HG02970 (cell line): ENCODE measurements around the gene CELSR1.

Experiments used
- ATAC-seq: cut with Tn5 transposase; IDR thresholded peaks from one replicate; pipeline ENCODE4 v1.9.1; 2021; ENCODE audit warnings: mild to moderate bottlenecking, moderate library complexity, moderate number of reproducible peaks; ENCODE audit not compliant: unreplicated experiment, low FRiP score

CELSR1 gene

DNA sequence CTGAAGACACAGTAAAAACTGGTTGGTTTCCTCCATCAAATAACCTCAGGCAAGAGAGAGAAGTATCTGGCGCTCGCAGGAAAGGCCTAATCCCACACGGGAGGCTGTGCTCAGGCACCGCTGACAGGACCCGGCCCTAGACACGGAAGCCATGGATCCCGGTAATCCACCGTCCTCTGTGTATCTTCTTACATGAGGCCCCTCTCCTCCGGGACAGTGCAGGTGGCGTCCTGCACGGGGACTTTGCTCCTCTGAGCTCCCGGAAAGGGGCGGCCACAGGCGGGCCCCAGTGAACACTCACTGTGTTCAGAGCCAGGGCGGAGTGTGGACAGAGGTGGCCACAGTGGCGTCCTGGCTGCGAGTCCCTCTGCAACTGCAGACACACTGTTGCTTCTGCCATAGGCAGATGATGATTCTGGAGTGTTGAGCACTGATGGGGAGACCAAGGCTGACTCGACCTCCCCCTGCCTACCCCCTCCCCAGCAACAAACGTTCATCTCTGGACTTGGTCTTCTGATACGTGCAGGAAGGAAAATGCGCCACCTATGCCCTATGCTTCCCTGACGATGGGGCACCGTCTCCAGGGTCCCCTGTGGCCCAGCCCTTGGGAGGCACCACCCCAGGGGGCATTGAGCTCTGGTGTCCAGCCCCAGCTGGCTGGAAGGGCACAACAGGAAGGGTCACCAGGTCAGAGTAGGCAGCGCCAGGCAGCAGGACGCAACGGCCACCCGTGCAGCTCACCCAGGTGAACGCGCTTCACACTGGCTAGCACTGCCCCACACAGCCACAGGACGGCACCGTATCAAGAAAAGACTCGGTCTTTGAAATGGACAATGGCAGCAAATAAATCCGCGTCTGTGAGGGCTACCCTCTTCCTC lies 106.2 kb downstream of the CELSR1 start:
- no peak for ATAC-seq

DNA sequence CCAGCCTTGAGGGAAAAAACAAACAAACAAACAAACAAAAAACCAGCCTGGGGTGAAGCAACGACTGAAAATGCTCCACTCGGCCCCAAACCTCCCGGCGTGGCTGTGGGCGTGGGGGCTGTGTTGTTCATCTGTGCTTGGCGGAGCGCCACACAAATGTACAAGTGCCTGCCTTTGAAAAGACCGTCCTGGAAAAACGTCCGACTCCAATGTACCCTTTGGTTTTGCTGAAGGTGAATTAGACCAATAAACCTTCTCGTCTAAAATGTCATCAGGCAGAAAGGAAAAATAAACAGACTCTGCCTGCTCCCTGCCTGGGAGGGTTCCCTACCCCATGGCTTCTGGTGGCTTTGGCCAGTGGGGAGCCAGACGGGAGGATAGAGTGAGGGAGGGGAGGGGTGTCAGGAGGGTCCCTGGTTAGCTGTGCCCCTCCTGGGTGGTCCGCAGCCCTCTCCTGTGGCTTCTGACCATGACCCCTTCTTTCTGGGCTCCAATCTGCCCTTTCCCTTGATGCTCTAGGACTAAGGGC lies 108.0 kb downstream of the CELSR1 start:
- no peak for ATAC-seq

DNA sequence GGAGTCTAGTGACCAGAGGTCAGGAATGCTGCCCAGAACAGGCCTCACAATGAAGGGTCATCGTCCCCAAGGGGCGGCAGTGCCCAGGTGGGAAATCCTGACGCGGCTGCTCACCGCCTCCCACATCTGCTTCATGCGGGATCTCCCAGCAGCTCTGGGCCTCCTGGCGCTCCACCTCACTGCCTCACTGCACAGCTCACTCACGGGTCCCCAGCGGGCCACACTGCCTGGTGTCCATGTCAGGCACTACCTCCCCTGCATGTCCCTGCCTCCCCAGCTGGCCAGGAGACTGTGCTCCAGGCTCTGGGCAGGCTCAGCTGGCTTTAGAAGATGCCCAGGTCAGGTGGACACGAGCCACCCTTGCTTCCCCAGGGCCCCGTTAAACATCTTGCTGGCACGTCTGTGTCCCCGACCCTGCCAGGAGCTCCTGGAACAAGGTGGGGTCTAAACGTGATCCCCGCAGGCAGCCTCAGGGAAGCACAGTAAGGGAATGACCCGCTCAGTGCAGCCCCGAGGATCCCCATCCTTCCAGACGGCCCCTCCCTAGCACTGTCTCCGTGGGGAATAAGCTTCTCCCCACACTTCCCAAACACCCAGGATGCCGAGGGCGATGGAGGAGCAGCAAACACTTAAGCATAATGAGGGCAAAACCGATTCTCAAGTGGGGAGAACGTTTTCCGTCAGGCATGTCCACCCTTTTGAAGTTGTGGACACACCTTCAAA lies 108.7 kb downstream of the CELSR1 start:
- no peak for ATAC-seq

DNA sequence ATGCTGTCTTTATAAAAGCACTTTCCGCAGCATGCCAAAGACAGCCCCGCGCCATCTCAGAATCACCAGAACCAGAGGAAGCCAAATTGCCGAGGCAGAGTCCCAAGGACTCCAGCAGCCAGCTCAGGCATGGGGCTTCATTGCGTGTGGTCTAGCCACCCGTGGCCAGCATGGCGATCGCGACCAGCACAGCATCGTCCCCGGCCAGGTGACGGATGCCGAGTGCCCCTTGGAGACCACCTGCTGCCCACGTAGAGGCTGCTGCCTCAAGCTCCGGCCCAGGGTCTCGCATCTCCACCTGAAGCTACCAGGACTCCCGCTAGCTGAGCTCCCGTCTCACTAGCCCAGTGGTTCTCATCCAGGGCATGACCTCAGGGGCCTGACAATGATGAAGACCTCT lies 109.2 kb downstream of the CELSR1 start:
- no peak for ATAC-seq

DNA sequence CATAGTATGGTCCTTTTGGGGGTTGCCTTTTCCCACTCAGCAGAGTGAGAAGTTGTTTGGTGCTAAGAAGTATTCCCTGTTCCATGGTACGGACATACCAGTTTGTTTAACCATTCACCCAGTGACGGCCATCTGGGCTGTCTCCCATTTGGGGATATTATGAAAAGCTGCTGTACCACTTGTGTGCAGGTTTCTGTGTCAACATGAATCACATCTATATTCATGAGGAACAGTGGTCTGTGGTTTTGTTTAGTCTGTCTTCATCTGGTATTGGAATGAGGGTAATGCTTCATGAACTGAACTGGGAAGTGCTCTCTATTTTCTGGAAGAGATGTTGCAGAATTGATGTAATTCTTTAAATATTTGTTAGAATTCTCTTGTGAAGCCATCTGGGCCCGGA lies 112.4 kb downstream of the CELSR1 start:
- no peak for ATAC-seq

DNA sequence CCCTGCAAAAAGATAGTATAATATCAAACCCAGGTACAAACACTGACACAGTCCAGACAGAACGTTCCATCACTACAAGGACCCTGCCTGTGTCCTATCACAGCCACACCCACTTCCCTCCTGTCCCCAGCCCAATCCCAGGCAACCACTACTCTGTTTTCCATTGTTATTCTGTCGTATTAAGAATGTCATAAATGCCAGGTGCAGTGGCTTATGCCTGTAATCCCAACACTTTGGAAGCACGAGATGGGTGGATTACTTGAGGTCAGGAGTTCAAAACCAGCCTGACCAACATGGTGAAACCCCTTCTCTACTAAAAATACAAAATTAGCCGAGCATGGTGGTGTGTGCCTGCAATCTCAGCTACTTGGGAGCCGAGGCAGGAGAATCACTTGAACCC lies 112.9 kb downstream of the CELSR1 start:
- ATAC-seq: no peak

DNA sequence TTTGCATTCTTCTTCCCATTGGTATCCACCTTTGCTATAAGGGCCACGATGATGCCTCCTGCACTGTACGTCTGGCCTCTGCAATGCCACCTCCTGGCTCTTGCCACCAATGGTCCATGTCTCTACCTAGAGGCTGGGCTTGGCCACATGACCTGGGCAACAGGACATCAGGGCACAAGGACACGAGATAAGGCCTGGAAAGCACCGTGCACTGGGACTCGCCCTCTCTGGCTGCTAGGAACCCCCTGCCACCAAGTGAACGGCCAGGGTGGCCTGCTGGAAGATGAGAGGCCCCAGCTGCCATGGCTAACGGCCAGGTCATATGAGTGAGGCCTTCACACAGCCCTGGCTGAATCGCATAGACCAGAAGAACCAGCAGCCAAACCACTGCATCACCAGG lies 114.5 kb downstream of the CELSR1 start:
- ATAC-seq: no peak

DNA sequence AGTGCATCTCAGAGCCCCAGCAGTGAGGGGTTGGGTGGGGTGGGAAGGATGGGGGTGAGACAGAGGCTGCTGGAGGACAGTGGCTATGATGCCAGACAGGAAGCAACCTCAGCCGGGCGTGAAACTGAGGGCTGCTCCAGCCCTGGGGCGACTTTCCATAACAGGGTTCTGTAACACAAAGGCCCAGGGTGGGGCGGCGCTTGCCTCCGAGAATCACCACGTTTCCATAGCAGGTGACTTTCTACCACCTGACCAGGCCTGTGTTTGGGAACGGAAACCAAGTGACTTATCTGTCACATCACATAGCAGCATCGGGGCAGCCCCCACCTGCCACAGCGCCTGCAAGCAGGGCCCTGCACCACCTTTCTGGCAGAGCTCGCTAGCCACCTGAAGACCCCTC lies 116.2 kb downstream of the CELSR1 start:
- no peak for ATAC-seq

DNA sequence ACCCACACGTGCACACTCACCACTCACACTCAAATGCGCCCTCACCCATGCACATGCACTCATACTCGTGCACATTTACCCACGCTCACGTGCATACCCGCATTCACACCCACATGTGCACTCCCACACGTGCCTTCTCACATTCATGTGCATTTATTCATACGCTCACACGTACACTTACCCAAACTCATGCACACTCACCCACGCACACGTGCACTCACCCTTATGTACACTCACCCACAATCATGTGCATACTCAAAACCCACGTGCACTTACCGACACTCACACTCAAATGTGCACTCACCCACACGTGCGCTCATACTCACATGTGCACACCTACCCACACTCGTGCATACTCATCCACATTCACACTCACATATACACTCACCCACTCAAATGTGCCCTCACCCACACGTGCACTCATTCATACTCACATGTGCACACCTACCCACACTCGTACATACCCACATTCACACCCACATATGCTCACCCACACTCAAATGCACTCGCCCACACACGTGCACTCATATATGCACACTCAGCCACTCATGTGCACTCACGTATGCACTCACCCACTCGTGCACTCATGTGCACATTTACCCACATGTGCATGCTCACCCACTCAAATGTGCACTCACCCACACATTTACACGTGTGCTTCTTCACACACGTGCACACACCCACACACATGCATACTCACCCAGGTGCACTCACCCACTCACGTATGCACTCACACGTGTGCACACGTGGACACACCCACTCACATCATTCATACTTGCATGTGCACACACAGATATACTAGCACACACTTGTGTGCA lies 117.5 kb downstream of the CELSR1 start:
- ATAC-seq: no peak

DNA sequence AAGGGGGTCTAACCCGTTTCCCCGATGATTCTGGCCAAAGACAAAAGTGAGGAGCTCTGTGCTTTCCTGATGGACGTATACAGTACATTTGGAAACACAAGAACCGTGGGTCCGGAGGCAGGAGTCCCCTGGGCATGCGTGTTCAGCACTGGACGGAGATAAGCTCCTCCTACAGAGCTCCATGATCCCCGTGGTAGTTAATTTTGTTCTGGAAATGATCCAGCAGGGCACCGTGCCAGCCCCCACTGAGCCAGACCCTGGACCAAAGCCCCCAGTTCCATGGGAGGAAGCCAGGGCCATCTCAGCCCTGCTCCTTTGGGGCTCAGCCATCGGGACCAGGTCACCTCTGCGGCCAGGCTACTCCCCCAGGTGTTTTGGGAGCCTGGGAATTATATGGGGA lies 118.6 kb downstream of the CELSR1 start:
- no peak for ATAC-seq

DNA sequence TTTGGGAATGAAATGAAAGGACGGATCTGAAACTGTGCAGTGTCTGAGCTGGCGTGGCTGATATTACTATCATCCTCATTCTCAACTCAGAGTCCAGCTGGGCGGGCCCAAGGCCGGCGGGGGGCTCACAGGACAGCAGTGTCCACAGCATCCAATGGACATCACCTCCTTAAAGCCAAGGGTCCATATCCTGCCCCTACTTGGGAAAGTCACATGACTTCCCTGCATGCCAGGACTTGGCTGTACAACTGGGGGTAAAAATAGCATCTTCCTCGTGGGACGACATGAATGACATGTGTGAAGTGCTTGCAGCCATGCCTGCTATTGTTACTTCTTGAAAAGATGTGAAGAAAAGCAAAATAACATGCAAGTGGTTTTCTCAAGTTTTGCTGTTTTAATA lies 119.7 kb downstream of the CELSR1 start:
- ATAC-seq: no peak

DNA sequence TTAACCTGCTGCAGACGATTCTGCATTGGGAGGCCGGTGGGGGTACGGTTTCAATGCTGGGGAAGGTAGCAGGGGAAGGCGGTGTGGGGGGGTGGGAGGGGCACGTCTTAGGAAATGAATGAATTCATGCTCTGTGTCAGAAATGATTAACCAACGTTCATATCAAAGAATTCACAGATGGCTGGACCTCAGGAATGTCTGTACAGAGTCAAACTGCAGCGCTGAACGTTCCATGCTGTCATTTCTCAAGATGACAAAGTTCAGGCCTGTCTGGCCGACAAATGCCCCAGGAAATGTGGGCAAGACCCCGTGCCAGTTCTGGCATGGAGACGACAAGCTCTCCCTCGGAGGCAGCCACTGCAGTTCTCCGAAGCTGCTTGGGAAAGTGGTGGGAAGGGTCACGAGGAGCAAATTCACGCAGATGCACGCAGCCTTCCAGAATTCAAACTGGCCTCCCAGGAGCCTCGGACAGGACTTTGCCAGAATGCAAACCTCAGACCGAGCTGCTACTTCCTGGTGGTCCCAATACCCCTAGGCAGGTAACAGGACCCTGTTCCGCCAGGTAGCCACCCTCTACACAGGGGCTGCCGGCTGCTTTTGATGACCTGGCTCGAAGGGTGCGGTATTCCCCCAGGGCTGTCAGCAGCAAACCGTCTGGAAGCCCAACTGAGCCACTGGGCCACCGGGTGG lies 120.4 kb downstream of the CELSR1 start:
- no peak for ATAC-seq

DNA sequence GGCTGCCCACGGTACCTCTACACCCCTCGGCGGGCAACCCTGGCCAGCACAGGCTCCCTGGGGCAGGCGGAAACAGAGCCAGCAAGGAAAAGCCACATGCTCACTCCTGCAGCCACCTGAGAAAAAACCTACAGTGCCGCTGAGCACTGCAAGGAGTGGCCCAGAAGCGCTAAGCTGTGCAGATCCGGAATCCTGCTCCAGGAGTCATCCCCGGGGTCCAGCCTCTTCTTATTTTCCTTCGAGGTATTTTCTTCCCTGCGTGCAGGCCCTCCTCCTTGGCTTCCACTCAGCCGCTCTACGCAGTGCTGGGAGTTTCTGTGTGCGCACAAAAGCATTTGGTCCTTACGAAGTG lies 120.9 kb downstream of the CELSR1 start:
- ATAC-seq: no peak

DNA sequence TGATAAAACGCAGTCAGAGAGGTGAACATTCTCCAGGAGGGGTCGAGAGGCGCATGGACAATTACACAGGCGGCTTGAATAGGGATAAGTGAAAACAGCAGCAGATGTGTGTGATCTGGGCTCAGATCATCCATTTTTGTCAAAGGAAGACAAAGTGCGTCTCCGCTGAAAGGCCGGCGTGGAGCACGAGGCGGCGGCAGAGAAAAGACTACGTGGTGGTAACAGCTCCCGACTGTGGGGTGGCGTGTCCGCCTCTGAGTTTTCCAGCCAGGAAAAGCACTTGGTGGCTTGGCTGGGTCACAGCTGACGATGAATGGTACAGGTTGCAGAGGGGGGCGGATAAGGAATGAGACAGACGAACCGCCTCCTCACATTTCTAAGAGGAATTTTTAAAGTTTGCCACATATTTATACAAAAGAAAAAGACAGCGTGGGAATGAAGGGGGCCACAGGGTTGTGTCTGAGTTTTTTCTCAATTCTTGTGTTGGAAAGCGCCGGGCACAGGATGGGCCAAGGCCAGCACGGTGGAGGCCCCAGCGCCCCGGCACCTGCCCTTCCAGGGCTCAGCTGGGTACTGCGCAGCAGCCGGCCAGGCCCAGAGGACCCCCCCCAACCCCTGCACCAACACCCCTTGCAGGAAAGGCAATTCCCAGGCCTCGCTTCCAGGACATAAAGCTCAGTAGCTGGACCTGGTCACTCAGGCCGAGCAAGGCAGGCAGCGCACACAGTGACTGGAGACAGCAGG lies 121.5 kb downstream of the CELSR1 start:
- no peak for ATAC-seq

DNA sequence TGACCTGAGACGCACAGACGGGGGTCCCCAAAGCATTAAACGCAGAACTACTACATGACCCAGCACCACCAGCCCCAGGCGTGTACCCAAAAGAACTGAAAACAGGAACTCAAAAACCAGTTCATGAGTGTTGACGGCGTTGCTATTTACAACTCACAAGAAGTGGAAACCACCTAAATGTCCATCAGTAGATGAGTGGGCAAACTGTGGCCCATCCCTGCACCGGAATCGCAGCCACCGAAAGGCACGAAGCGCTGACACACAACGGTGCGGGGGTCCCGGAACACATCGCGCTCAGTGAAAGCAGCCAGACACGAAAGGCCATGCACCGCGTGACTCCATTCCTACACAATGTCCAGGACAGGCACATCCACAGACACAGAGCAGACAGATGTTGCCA lies 122.7 kb downstream of the CELSR1 start:
- no peak for ATAC-seq

DNA sequence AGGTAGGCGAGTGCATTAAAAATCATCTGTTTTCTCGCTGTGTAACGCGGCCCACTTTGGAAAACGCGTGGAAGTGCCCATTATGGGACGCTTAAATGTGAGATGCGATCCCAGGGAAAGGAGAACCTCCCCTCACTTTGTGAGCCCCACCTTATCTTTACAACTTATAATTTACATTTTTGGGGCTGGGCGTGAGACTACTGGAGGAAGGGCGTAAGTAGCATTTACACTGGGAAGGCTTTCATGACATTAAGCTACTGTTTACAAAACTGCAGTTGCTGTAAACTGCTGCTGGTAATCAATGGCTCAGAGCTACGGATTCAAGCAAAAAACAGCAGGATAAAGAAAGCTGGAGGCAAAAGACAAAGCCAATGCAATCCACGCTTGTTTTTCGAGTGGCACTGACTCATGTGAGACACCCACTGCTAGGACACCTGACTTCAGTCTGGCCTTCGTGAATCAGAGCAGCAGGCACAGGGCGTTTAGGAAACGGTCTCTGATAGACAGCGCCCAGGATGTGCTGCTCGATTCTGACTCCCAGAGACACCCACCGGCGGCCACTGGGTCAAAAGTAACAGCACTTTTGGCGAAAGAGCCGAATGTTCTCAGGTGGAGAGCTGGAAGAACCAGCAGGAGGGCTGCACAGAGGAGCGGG lies 123.6 kb downstream of the CELSR1 start:
- ATAC-seq: no peak

DNA sequence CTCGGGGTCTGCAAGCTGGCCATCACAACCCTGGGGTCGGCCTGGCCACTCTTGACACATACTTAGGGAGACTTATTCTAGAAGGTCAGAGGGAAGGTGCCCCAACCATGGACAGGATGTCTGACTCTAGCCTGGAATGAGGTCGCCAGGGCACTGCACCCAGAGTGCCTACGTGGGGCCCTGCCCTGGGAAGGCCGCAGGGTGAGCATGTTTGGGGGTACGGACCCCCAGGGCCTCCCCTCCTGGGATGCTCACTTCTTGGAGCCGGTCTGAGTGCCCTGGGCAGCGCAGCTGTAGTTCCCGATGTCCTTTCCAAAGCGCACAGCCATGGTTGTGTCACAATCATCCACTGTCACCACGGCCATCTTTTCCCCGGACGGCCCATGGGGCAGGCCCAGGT lies 126.1 kb downstream of the CELSR1 start:
- no peak for ATAC-seq

DNA sequence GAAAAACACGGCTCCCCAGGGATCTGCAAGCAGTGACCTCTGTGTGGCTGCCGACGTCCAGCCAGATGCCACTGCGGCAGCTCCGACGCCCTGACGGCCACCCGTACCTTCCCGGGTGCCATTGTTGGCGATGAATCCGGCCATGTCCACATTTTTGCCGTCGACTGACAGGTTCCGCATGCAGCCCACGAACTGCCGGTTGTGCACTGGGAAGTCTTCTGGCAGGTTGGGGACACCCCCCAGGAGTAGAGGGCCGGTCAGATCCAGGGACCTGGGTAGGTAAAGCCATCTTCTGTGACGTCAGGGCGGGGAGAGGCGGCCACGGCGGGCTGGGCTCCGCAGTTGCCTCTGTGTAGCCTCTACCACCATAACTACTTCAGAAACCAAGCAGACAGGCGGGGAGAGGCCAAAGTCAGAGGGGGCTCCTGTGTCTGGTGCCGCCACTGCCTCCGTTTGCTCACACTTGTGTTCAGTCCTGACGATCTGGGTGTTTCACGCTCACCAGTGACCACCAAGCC lies 127.1 kb downstream of the CELSR1 start:
- ATAC-seq: no peak

DNA sequence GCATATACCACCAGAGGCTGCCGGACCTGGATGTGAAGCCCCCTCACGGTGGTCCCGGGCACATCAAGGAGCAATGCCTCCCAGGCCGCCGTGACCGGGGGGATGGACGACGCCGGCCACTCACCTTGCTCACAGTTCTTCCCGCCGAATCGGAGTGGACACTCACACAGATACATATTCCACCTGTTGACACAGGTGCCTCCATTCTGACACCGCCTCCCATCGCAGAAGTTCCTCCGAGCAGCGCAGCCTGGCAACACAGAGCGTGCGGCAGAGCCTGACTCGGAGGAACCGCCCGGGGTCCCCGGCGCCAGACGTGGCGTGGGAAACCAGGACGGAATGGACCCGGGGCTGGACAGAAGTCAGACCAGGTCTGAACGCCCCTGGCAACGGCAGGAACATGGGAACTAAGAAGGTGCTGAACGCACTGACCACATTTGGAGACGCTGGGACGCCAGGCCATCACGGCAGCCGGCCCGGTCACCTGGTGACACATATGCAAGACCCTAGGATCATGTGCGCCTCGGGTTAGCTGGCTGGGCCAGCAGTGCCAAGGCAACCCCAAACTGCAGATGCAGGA lies 127.7 kb downstream of the CELSR1 start:
- ATAC-seq: no peak
